HEK293T (cell line): ENCODE data around the gene TMEM117.

Source experiments
- ARNT ChIP-seq: fragments of 450-650 bp; IDR thresholded peaks from 2 replicates; pipeline ENCODE4 v1.6.1; 2017; ENCODE audit warnings: mild to moderate bottlenecking
- BHLHE40 ChIP-seq: fragments of 450-650 bp; IDR thresholded peaks from 2 replicates; pipeline ENCODE4 v1.6.1; 2016; ENCODE audit warnings: mild to moderate bottlenecking, moderate library complexity, borderline replicate concordance
- CTBP1 ChIP-seq: fragments of 450-650 bp; IDR thresholded peaks from 2 replicates; pipeline ENCODE4 v1.6.1; 2016; ENCODE audit warnings: borderline replicate concordance
- ELF4 ChIP-seq: fragments of 450-650 bp; IDR thresholded peaks from 2 replicates; pipeline ENCODE4 v1.6.1; 2017; ENCODE audit warnings: antibody characterized with exemption
- FOXA1 ChIP-seq: fragments of 450-650 bp; IDR thresholded peaks from 2 replicates; pipeline ENCODE4 v1.6.1; 2016; ENCODE audit warnings: mild to moderate bottlenecking
- FOXK2 ChIP-seq: fragments of 450-650 bp; IDR thresholded peaks from 2 replicates; pipeline ENCODE4 v1.6.1; 2016; ENCODE audit warnings: mild to moderate bottlenecking
- FOXM1 ChIP-seq: fragments of 450-650 bp; IDR thresholded peaks from 2 replicates; pipeline ENCODE4 v1.6.1; 2017; ENCODE audit warnings: mild to moderate bottlenecking, borderline replicate concordance
- HDGF ChIP-seq: fragments of 450-650 bp; IDR thresholded peaks from 2 replicates; pipeline ENCODE4 v1.6.1; 2017; ENCODE audit warnings: antibody characterized with exemption, borderline replicate concordance
- LEF1 ChIP-seq: fragments of 450-650 bp; IDR thresholded peaks from 2 replicates; pipeline ENCODE4 v1.6.1; 2017; ENCODE audit warnings: mild to moderate bottlenecking, borderline replicate concordance
- SP1 ChIP-seq: fragments of 450-650 bp; IDR thresholded peaks from 2 replicates; pipeline ENCODE4 v1.6.1; 2017
- SUZ12 ChIP-seq: fragments of 450-650 bp; IDR thresholded peaks from 2 replicates; pipeline ENCODE4 v1.6.1; 2016; ENCODE audit warnings: mild to moderate bottlenecking
- TARDBP ChIP-seq: fragments of 450-650 bp; IDR thresholded peaks from 2 replicates; pipeline ENCODE4 v1.6.1; 2016

- TF ChIP-seq SP1, result no peak
- TF ChIP-seq BHLHE40, result no peak
- no peak for TF ChIP-seq FOXK2
- TF ChIP-seq LEF1, result no peak
- no peak for TF ChIP-seq FOXA1
- no peak for TF ChIP-seq ARNT
- TF ChIP-seq SUZ12, result no peak
- TF ChIP-seq HDGF, result no peak
- TF ChIP-seq TARDBP, result no peak
- TF ChIP-seq ELF4, result no peak
- TF ChIP-seq FOXM1, result no peak
- TF ChIP-seq CTBP1, result no peak
Observed at GRCh38 chr12:44436756-44437155, 600.9 kb downstream of the TMEM117 start.
